ENCODE measurements around the gene CDCA7L. TPM values are rescaled to one million over a fixed set of nuclear protein-coding genes. Genes with fewer than 3 reads are reported as not detected.

The CDCA7L gene
- total and polyA plus RNA-seq, 2 of the 13 experiments (the other 11 are each of a cell fraction or from before 2014, with no cell fraction given) = 2.7 to 4.2 TPM

DNA sequence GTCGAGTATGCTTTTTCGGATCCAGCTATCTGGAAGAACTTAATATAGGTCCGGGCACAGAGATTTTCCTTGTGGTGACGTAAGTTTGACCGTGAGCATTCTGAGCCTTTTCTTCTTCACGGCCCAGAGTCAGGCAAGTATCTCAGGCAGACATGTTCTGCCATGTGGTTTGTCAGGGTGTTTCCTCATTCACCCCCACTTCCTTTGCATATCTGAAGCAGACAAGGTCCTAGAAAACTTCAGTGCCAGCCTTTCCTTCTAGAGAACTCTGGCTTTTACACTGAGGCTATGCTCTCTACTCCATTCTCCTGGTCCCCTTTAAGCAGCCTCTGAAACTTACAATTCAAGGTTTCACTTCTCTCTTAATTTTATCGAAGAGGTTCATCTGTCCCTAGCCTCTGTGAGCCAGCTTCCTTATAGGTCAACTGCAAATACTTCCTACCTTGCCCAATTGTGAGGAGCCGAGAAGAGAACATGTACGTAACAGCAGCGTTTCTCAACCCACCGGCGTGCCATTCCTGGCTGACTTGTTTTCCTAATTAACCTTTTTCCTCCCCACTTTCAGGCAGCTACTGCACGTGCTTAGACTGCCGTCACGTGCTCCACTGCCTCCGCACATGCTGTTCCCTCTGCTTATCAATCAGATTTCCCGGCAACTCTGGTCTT is 47.3 kb downstream of the CDCA7L start:
- Histone ChIP-seq H2AFZ (ENCODE audit: low read length) (no peak overlapping the region), H4K20me1 (ENCODE audit: insufficient read depth, low read length) (no peaks in the 10 kb centered on the region), H3K9ac (ENCODE audit: insufficient read depth, low read depth, low read length) (no peak overlapping the region), H3K27me3 (ENCODE audit: control insufficient read depth in 1 of 2, insufficient read depth in 2 of 2, low read length in 2 of 2) (no peaks in the 10 kb centered on the region; a peak in 1 of 5 replicates), H3K36me3 (replicated peaks in 1 of 2; ENCODE audit: control insufficient read depth in 1 of 2, insufficient read depth in 2 of 2, low read length in 2 of 2) (no peaks in the 10 kb centered on the region), H3K27ac (ENCODE audit: extremely low read length, insufficient read depth, low read length) (no peak overlapping the region), H3K79me2 (ENCODE audit: insufficient read depth, low read length) (no peaks in the 10 kb centered on the region), H3K9me3 (ENCODE audit: low read length) (no peaks in the 10 kb centered on the region), H3K4me1 (ENCODE audit: insufficient read depth, low read length) (0 out of 2 replicates have a peak, but pooled peaks cover 4% of the 10 kb centered on the region), H3K4me2 (ENCODE audit: low read depth, low read length) (no peak overlapping the region), H3K4me3 (replicated peaks in 1 of 3; ENCODE audit: insufficient read depth in 1 of 3, low read depth in 2 of 3, low read length in 3 of 3) (no peak overlapping the region)
- ATAC-seq (no peak), DNase-seq (ENCODE audit: low spot score) (no peak), FAIRE-seq (no peak)
- CTCF ChIA-PET (ENCODE audit: low intra/inter-chr PET ratio, low total read pairs) = no interaction called here
- POLR2A ChIA-PET = no interaction called here
- TF ChIP-seq TOE1 (CRISPR knock-in tag; IDR thresholded peaks at IDR 0.05) (no peak), DPF2 (CRISPR knock-in tag; IDR thresholded peaks at IDR 0.05; ENCODE audit: borderline replicate concordance, low read depth) (no peak)
- TF ChIP-seq, protein P1, sequence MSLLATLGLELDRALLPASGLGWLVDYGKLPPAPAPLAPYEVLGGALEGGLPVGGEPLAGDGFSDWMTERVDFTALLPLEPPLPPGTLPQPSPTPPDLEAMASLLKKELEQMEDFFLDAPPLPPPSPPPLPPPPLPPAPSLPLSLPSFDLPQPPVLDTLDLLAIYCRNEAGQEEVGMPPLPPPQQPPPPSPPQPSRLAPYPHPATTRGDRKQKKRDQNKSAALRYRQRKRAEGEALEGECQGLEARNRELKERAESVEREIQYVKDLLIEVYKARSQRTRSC (CRISPR knock-in tag; IDR thresholded peaks at IDR 0.05; ENCODE audit: low read depth) = no peak
- TF ChIP-seq, protein P2, sequence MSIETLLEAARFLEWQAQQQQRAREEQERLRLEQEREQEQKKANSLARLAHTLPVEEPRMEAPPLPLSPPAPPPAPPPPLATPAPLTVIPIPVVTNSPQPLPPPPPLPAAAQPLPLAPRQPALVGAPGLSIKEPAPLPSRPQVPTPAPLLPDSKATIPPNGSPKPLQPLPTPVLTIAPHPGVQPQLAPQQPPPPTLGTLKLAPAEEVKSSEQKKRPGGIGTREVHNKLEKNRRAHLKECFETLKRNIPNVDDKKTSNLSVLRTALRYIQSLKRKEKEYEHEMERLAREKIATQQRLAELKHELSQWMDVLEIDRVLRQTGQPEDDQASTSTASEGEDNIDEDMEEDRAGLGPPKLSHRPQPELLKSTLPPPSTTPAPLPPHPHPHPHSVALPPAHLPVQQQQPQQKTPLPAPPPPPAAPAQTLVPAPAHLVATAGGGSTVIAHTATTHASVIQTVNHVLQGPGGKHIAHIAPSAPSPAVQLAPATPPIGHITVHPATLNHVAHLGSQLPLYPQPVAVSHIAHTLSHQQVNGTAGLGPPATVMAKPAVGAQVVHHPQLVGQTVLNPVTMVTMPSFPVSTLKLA (IDR thresholded peaks at IDR 0.05) = peak; percentile 89
- 55% methylated on average over 17 of the region's 17 CpGs for WGBS (ENCODE audit: low lambda C conversion rate)
- in situ Hi-C loops (cut with HindIII; ENCODE audit: extremely low pct_ligation_motif_present, low pct_unique_long_range_greater_than_20kb) = no loop called here
- intact Hi-C loops (cut with micrococcal nuclease; ENCODE audit: unreplicated experiment) = no loop called here
- BruUV-seq (replicated peaks) = no TSS peak

DNA sequence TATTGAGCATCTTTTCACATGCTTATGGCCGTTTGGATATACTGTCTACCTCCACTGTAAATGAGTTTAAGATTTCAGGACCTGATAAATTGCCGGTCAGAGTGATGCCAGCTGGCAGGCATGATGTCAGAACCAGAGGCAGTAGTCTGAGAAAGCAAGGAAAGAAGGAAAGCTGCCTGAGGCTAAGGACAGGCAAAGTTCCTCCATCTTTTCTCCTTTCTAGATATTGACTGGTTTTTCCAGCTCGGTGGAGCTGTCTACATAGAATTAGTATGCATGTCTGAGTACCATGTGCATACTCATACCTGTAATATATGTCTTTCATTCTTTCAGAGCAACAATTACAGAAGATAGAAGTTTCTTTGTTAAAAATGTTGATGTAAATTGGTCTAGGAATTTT is 52.3 kb downstream of the CDCA7L start:
- Histone ChIP-seq H3K4me2 (ENCODE audit: low read depth, low read length) (no peak overlapping the region), H2AFZ (ENCODE audit: low read length) (no peak overlapping the region), H3K9me3 (ENCODE audit: low read length) (no peaks in the 10 kb centered on the region), H4K20me1 (ENCODE audit: insufficient read depth, low read length) (no peaks in the 10 kb centered on the region), H3K9ac (ENCODE audit: insufficient read depth, low read depth, low read length) (no peak overlapping the region), H3K79me2 (ENCODE audit: insufficient read depth, low read length) (no peaks in the 10 kb centered on the region), H3K27ac (ENCODE audit: extremely low read length, insufficient read depth, low read length) (no peak overlapping the region), H3K36me3 (replicated peaks in 1 of 2; ENCODE audit: control insufficient read depth in 1 of 2, insufficient read depth in 2 of 2, low read length in 2 of 2) (no peaks in the 10 kb centered on the region), H3K4me1 (ENCODE audit: insufficient read depth, low read length) (no peaks in the 10 kb centered on the region), H3K4me3 (replicated peaks in 1 of 3; ENCODE audit: insufficient read depth in 1 of 3, low read depth in 2 of 3, low read length in 3 of 3) (no peak overlapping the region), H3K27me3 (ENCODE audit: control insufficient read depth in 1 of 2, insufficient read depth in 2 of 2, low read length in 2 of 2) (no peaks in the 10 kb centered on the region)
- DNase-seq (ENCODE audit: low spot score) = no peak
- ChIA-PET CTCF (ENCODE audit: low intra/inter-chr PET ratio, low total read pairs) (no interaction called here), POLR2A (no interaction called here)
- in situ Hi-C loops (cut with HindIII; ENCODE audit: extremely low pct_ligation_motif_present, low pct_unique_long_range_greater_than_20kb) (no loop called here), intact Hi-C loops (cut with micrococcal nuclease; ENCODE audit: unreplicated experiment) (no loop called here)
- BruUV-seq (replicated peaks) = no TSS peak
- FAIRE-seq = no peak
- 6% methylated on average over 3 of the region's 3 CpGs for WGBS (ENCODE audit: low lambda C conversion rate)
- no peak for ATAC-seq
- TF ChIP-seq, protein P3, sequence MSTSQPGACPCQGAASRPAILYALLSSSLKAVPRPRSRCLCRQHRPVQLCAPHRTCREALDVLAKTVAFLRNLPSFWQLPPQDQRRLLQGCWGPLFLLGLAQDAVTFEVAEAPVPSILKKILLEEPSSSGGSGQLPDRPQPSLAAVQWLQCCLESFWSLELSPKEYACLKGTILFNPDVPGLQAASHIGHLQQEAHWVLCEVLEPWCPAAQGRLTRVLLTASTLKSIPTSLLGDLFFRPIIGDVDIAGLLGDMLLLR (CRISPR knock-in tag; IDR thresholded peaks at IDR 0.05) = no peak
- TF ChIP-seq ZNF446 (CRISPR knock-in tag; IDR thresholded peaks at IDR 0.05) (no peak), GATAD1 (CRISPR knock-in tag; IDR thresholded peaks at IDR 0.05) (no peak), MTF2 (CRISPR knock-in tag; IDR thresholded peaks at IDR 0.05; ENCODE audit: borderline replicate concordance) (no peak), TEAD3 (CRISPR knock-in tag; optimal IDR thresholded peaks at IDR 0.05; ENCODE audit: borderline replicate concordance) (no peak), SRSF4 (IDR thresholded peaks at IDR 0.05; ENCODE audit: low read depth, low read length, poor library complexity, severe bottlenecking) (no peak), ATAD3A (CRISPR knock-in tag; IDR thresholded peaks at IDR 0.05) (no peak), TOPORS (CRISPR knock-in tag; IDR thresholded peaks at IDR 0.05) (no peak)
- TF ChIP-seq, protein P4, sequence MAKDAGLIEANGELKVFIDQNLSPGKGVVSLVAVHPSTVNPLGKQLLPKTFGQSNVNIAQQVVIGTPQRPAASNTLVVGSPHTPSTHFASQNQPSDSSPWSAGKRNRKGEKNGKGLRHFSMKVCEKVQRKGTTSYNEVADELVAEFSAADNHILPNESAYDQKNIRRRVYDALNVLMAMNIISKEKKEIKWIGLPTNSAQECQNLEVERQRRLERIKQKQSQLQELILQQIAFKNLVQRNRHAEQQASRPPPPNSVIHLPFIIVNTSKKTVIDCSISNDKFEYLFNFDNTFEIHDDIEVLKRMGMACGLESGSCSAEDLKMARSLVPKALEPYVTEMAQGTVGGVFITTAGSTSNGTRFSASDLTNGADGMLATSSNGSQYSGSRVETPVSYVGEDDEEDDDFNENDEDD (CRISPR knock-in tag; IDR thresholded peaks at IDR 0.05; ENCODE audit: borderline replicate concordance) = no peak
